ENCODE results near the gene ARHGAP10. TPM values are rescaled to one million over a fixed set of nuclear protein-coding genes. Genes with fewer than 3 reads are reported as not detected.

Gene ARHGAP10
- total RNA-seq, 4 donors from 2014 or later: 131 to 217 (median 206) TPM

GRCh38 chr4:147790412-147790811, 58.5 kb downstream of the ARHGAP10 start:
- Histone ChIP-seq H3K9me3 (no peaks in the 10 kb centered on the region), H3K27ac (peak overlapping the region in 1 of 4 donors; percentile 44), H3K36me3 (no peaks in the 10 kb centered on the region), H3K27me3 (no peaks in the 10 kb centered on the region), H3K4me3 (no peak overlapping the region), H3K4me1 (peaks cover 0 to 83% (median 29%) of the 10 kb centered on the region in 4 donors)
- TF ChIP-seq POLR2A (IDR thresholded peaks at IDR 0.05): no peak
- TF ChIP-seq, protein P1, sequence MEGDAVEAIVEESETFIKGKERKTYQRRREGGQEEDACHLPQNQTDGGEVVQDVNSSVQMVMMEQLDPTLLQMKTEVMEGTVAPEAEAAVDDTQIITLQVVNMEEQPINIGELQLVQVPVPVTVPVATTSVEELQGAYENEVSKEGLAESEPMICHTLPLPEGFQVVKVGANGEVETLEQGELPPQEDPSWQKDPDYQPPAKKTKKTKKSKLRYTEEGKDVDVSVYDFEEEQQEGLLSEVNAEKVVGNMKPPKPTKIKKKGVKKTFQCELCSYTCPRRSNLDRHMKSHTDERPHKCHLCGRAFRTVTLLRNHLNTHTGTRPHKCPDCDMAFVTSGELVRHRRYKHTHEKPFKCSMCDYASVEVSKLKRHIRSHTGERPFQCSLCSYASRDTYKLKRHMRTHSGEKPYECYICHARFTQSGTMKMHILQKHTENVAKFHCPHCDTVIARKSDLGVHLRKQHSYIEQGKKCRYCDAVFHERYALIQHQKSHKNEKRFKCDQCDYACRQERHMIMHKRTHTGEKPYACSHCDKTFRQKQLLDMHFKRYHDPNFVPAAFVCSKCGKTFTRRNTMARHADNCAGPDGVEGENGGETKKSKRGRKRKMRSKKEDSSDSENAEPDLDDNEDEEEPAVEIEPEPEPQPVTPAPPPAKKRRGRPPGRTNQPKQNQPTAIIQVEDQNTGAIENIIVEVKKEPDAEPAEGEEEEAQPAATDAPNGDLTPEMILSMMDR (IDR thresholded peaks at IDR 0.05): no peak
- WGBS, 2 donors: 85 to 93% methylated on average over 2 of the region's 2 CpGs
- no peak for DNase-seq (ENCODE audit: low spot score in 2 of 2)

- Histone ChIP-seq H3K9me3 (no peaks in the 10 kb centered on the region), H3K36me3 (no peaks in the 10 kb centered on the region), H3K4me3 (no peak overlapping the region), H3K27ac (no peak overlapping the region), H3K27me3 (no peaks in the 10 kb centered on the region), H3K4me1 (peaks cover 0 to 81% (median 25%) of the 10 kb centered on the region in 4 donors)
- 95 to 96% methylated on average over 17 of the region's 17 CpGs for WGBS, 2 donors
- no peak for TF ChIP-seq POLR2A (IDR thresholded peaks at IDR 0.05)
- TF ChIP-seq EP300 (IDR thresholded peaks at IDR 0.05): no peak
- TF ChIP-seq, protein P1 (IDR thresholded peaks at IDR 0.05): no peak
- no peak for DNase-seq (ENCODE audit: low spot score in 2 of 2)
Measured at GRCh38 chr4:147791341-147791740, 59.5 kb downstream of the ARHGAP10 start.

DNA sequence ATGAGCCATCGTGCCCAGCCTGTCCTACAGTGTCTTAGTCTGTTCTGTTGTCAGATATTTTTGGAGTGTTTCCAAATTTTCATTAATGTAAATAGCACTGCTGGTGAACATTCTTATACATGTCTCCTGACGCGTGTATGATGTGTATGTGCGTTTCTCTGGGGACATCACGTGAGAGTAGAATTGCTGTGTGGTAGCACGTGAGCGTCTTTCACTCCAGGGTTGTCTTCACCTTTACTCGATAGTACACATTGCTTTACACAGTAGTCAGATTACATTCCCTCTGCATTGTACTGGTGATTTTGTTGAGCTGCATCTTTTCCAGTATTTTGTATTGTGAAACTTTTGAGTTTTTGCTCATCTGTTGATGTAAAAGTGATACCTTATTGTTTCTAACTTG, 60.0 kb downstream of the ARHGAP10 start:
- Histone ChIP-seq H3K36me3 (no peaks in the 10 kb centered on the region), H3K9me3 (no peaks in the 10 kb centered on the region), H3K27me3 (no peaks in the 10 kb centered on the region), H3K4me3 (no peak overlapping the region), H3K27ac (peak overlapping the region in 1 of 4 donors; percentile 32), H3K4me1 (peaks cover 0 to 79% (median 23%) of the 10 kb centered on the region in 4 donors)
- TF ChIP-seq EP300 (IDR thresholded peaks at IDR 0.05): no peak
- TF ChIP-seq, protein P1 (IDR thresholded peaks at IDR 0.05): no peak
- TF ChIP-seq POLR2A (IDR thresholded peaks at IDR 0.05): no peak
- no peak for DNase-seq (ENCODE audit: low spot score in 2 of 2)
- 84 to 91% methylated on average over 8 of the region's 8 CpGs for WGBS, 2 donors

DNA sequence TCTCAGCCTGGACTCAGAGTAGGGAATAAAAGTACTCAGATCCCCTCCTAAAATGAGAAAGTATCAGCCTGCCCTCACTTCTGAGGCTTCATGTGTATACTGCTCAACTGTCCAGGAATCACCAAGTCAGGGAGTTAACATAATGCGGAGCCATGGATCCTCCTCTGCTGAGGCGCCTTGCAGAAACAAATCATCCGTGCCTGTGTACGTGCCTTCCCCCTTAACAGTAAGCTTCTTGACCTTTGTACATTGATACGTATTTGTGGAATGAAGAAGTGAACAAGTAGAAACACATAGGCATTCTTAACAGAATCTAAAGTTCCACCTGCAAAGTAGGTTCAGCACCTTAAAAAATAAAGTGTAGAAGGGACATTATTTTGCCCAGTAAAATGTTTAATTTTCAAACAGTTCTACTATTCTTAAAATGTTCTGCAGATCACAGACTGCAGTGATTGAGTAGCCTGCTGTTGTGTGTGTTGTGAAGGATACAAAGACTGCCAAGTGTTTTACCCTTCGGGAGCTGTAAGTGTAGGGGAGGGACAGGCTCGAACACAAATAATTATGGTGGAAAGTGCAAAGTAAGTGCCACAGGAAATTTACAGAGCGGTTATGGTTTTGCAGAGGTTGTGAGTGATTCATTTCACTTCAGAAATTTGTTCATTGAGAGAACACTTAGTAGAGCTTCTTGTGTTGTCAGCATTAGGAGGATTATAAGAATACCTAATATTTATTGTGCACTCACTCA, 61.9 kb downstream of the ARHGAP10 start:
- Histone ChIP-seq H3K9me3 (no peaks in the 10 kb centered on the region), H3K27ac (peak overlapping the region in 1 of 4 donors; percentile 30), H3K27me3 (no peaks in the 10 kb centered on the region), H3K36me3 (peaks cover 0 to 4% (median 0%) of the 10 kb centered on the region in 3 donors), H3K4me3 (no peak overlapping the region), H3K4me1 (peaks cover 0 to 75% (median 22%) of the 10 kb centered on the region in 4 donors)
- TF ChIP-seq EP300 (IDR thresholded peaks at IDR 0.05) (no peak), POLR2A (IDR thresholded peaks at IDR 0.05) (no peak)
- TF ChIP-seq, protein P1 (IDR thresholded peaks at IDR 0.05): no peak
- 37 to 39% methylated on average over 8 of the region's 8 CpGs for WGBS, 2 donors
- DNase-seq (ENCODE audit: low spot score in 2 of 2): no peak

DNA sequence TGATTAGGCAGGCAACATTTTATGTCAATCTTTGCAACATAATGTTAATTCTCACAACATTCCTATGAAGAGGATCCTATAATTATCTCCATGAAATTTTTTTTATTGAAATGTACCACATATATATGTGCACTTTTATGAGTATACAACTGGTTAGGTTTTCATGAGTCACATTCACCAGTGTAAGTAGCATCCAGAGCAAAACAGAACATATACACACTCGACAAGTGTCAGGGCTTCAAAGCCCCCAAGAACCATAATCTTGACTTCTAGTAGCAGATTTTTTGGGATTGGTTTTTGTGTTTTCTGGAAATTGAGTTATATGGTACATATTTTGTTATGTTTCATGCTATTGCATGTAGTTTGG, 62.4 kb downstream of the ARHGAP10 start:
- Histone ChIP-seq H3K9me3 (no peaks in the 10 kb centered on the region), H3K27me3 (no peaks in the 10 kb centered on the region), H3K4me1 (peaks cover 0 to 75% (median 21%) of the 10 kb centered on the region in 4 donors), H3K4me3 (no peak overlapping the region), H3K36me3 (peaks cover 0 to 4% (median 0%) of the 10 kb centered on the region in 3 donors), H3K27ac (no peak overlapping the region)
- no peak for TF ChIP-seq POLR2A (IDR thresholded peaks at IDR 0.05)
- no peak for TF ChIP-seq EP300 (IDR thresholded peaks at IDR 0.05)
- TF ChIP-seq, protein P1 (IDR thresholded peaks at IDR 0.05): no peak
- 93 to 97% methylated on average over 1 of the region's 1 CpG for WGBS, 2 donors
- no peak for DNase-seq (ENCODE audit: low spot score in 2 of 2)
